HepG2 (cell line): ENCODE measurements around the gene CTCF. TPM values are rescaled to one million over a fixed set of nuclear protein-coding genes. Genes with fewer than 3 reads are reported as not detected.

ENCODE experiments used
- ATAC-seq: fragments of 200-7000 bp; cut with Tn5 transposase; 3 replicates; pipeline ENCODE4 v1.9.1; 2020; ENCODE audit warnings: mild to moderate bottlenecking, moderate library complexity
- BruUV-seq: library from RNA; stranded (reverse); fragments of 400-500 nt; replicated peaks from 2 replicates; lab custom pipeline; 2021; lab: Mats Ljungman, UMichigan
- CTCF ChIA-PET: fragments of 300-600 bp; formaldehyde crosslinking; extraction: SDS; loops from one replicate; lab custom pipeline; 2021; ENCODE audit warnings: low total read pairs, inconsistent platforms, low intra/inter-chr PET ratio; lab: Yijun Ruan, JAX
- POLR2A ChIA-PET: fragments of 350-600 bp; sonication (Branson Sonifier 250); formaldehyde crosslinking; loops from one replicate; lab custom pipeline; 2020; ENCODE audit warnings: antibody characterized with exemption, inconsistent platforms; lab: Yijun Ruan, JAX
- DNase-seq: peaks from one replicate; pipeline ENCODE4 v3.0.0-alpha.2; 2015; ENCODE audit warnings: low spot score
- FAIRE-seq: peaks from 3 replicates; lab custom pipeline; 2011; peaks lifted over from hg19 to GRCh38; lab: Jason Lieb, UNC
- H2AFZ ChIP-seq: one replicate; pipeline ENCODE4 v1.6.1; 2011; ENCODE audit warnings: low read length, inconsistent platforms
- H3K27ac ChIP-seq: fragments of 300-600 bp; 3 replicates; pipeline ENCODE4 v1.8.0; 2011; ENCODE audit warnings: mixed run types, mild to moderate bottlenecking, mixed read lengths, low read length, inconsistent platforms; ENCODE audit not compliant: insufficient read depth; ENCODE audit errors: extremely low read length
- H3K27me3 ChIP-seq, 2 experiments: fragments of 200-600 bp in 1 of 2; 2 replicates in 1 of 2; 3 replicates in 1 of 2; pipeline versions ENCODE4 v1.6.0 to v1.8.0; 2011; ENCODE audit warnings: low read length in 2 of 2, mild to moderate bottlenecking in 2 of 2, moderate library complexity in 2 of 2, inconsistent platforms in 1 of 2; ENCODE audit not compliant: insufficient read depth in 2 of 2, control insufficient read depth in 1 of 2
- H3K36me3 ChIP-seq, 2 experiments: fragments of 200-600 bp in 1 of 2; replicated peaks in 1 of 2; 2 replicates in 1 of 2; 3 replicates in 1 of 2; pipeline versions ENCODE4 v1.5.1 to v1.8.0; 2011; ENCODE audit warnings: low read length in 2 of 2, inconsistent platforms in 1 of 2; ENCODE audit not compliant: insufficient read depth in 2 of 2, control insufficient read depth in 1 of 2
- H3K4me1 ChIP-seq: 2 replicates; pipeline ENCODE4 v1.5.1; 2012; ENCODE audit warnings: low read length, inconsistent platforms; ENCODE audit not compliant: insufficient read depth
- H3K4me2 ChIP-seq: 2 replicates; pipeline ENCODE4 v1.6.0; 2011; ENCODE audit warnings: low read depth, low read length, inconsistent platforms
- H3K4me3 ChIP-seq, 3 experiments: fragments of 200-600 bp in 1 of 3; sonication (generic), shearing (Covaris generic) in 1 of 3; replicated peaks in 1 of 3; 2 replicates each; pipeline ENCODE4 v1.5.1; 2011 to 2016; ENCODE audit warnings: low read length in 3 of 3, inconsistent platforms in 2 of 3, low read depth in 2 of 3, mild to moderate bottlenecking in 2 of 3, control low read depth in 1 of 3, mixed read lengths in 1 of 3; ENCODE audit not compliant: insufficient read depth in 1 of 3
- H3K79me2 ChIP-seq: one replicate; pipeline ENCODE4 v1.6.1; 2011; ENCODE audit warnings: low read length, inconsistent platforms; ENCODE audit not compliant: insufficient read depth
- H3K9ac ChIP-seq: 2 replicates; pipeline ENCODE4 v1.6.0; 2011; ENCODE audit warnings: mild to moderate bottlenecking, low read depth, low read length, inconsistent platforms; ENCODE audit not compliant: insufficient read depth
- H3K9me3 ChIP-seq: 2 replicates; pipeline ENCODE4 v1.5.1; 2012; ENCODE audit warnings: mild to moderate bottlenecking, low read length
- H4K20me1 ChIP-seq: 2 replicates; pipeline ENCODE4 v1.6.0; 2011; ENCODE audit warnings: inconsistent platforms, mild to moderate bottlenecking, low read length, moderate library complexity; ENCODE audit not compliant: insufficient read depth
- FOSL1 ChIP-seq: sonication (generic); formaldehyde crosslinking; IDR thresholded peaks from 2 replicates; pipeline ENCODE4 v1.9.0; 2021; ENCODE audit warnings: missing genetic modification reagents, borderline replicate concordance
- HOXA5 ChIP-seq: sonication (generic); formaldehyde crosslinking; IDR thresholded peaks from 2 replicates; pipeline ENCODE4 v1.4.0; 2020; ENCODE audit warnings: missing genetic modification reagents
- LCORL ChIP-seq, 2 experiments: fragments of 450-650 bp in 1 of 2; sonication (generic) in 1 of 2; formaldehyde crosslinking in 1 of 2; IDR thresholded peaks; 2 replicates each; pipeline versions ENCODE4 v1.5.0 to v1.6.1; 2017 to 2020; ENCODE audit warnings: antibody characterized with exemption in 1 of 2, missing genetic modification reagents in 1 of 2
- MAFF ChIP-seq: IDR thresholded peaks from 2 replicates; pipeline ENCODE4 v1.6.1; 2011; ENCODE audit warnings: low read depth, low read length, improper control_type of control experiment
- MTF1 ChIP-seq: sonication (generic); formaldehyde crosslinking; IDR thresholded peaks from 2 replicates; pipeline ENCODE4 v1.5.0; 2020; ENCODE audit warnings: missing genetic modification reagents
- NFIB ChIP-seq: sonication (generic); formaldehyde crosslinking; IDR thresholded peaks from 2 replicates; pipeline ENCODE4 v1.9.0; 2021; ENCODE audit warnings: missing genetic modification reagents, mild to moderate bottlenecking, borderline replicate concordance
- NR2F6 ChIP-seq, 2 experiments: IDR thresholded peaks; 2 replicates each; pipeline ENCODE4 v1.6.1; 2016; ENCODE audit warnings: antibody characterized with exemption in 1 of 2, mild to moderate bottlenecking in 1 of 2
- SNAPC2 ChIP-seq: sonication (generic); formaldehyde crosslinking; IDR thresholded peaks from 2 replicates; pipeline ENCODE4 v1.8.1; 2022; ENCODE audit warnings: mild to moderate bottlenecking, missing genetic modification reagents
- SRSF4 ChIP-seq: fragments of 200-400 bp; formaldehyde crosslinking; IDR thresholded peaks from one replicate; pipeline ENCODE4 v1.6.1; 2018; ENCODE audit warnings: mild to moderate bottlenecking, low read depth, low read length, moderate library complexity; ENCODE audit not compliant: poor library complexity, severe bottlenecking
- ZFY ChIP-seq: sonication (generic); formaldehyde crosslinking; IDR thresholded peaks from 2 replicates; pipeline ENCODE4 v1.4.0; 2020; ENCODE audit warnings: missing genetic modification reagents
- ZNF678 ChIP-seq: sonication (generic); formaldehyde crosslinking; IDR thresholded peaks from 2 replicates; pipeline ENCODE4 v1.4.0; 2020; ENCODE audit warnings: mild to moderate bottlenecking, missing genetic modification reagents
- ZNF720 ChIP-seq: sonication (generic); formaldehyde crosslinking; IDR thresholded peaks from 2 replicates; pipeline ENCODE4 v1.4.0; 2020; ENCODE audit warnings: missing genetic modification reagents
- WGBS: methylation state at CpG from one replicate; pipeline ENCODE4 v1.1.6; 2017; ENCODE audit warnings: low lambda C conversion rate; 5-methylcytosine and 5-hydroxymethylcytosine counted together
- in situ Hi-C: cut with HindIII; loops from 2 replicates; pipeline ENCODE4 v1.10.0; 2017; ENCODE audit warnings: low pct_unique_long_range_greater_than_20kb; ENCODE audit not compliant: extremely low pct_ligation_motif_present
- intact Hi-C: fragments of 100-400 bp; cut with micrococcal nuclease; formaldehyde crosslinking; loops from one replicate; pipeline ENCODE4 v1.10.0; 2022; ENCODE audit not compliant: unreplicated experiment
- polyA plus RNA-seq, 8 experiments: library from polyadenylated mRNA; depleted of rRNA in 3 of 8; stranded (reverse) in 7 of 8; unstranded in 1 of 8; fragments of >200 nt; fragmentation: Illumina TruSeq in 4 of 8; extraction: Trizol in 4 of 8; gene quantifications; 2 replicates each; pipeline versions ENCODE4 v1.2.1 to v1.2.3, GENCODE V29; 2011 to 2016; ENCODE audit warnings: low read depth in 4 of 8, missing spikeins in 1 of 8, mixed read lengths in 1 of 8; ENCODE audit not compliant: insufficient read depth in 1 of 8
- total RNA-seq, 5 experiments: library from RNA; depleted of rRNA; stranded (reverse); fragments of >200 nt; fragmentation: Illumina TruSeq; extraction: Trizol; gene quantifications; 2 replicates each; pipeline ENCODE4 v1.2.3, GENCODE V29; 2016; ENCODE audit warnings: low read depth in 1 of 5
- TF ChIP-seq, protein P1 (sequence below): IDR thresholded peaks from 2 replicates; pipeline ENCODE4 v1.6.1; 2016; ENCODE audit warnings: missing genetic modification reagents, missing compliant biosample characterization
- TF ChIP-seq, protein P2 (sequence below): sonication (generic); formaldehyde crosslinking; IDR thresholded peaks from 2 replicates; pipeline ENCODE4 v1.5.0; 2020; ENCODE audit warnings: mild to moderate bottlenecking, missing genetic modification reagents
- TF ChIP-seq, protein P3 (sequence below): sonication (generic); formaldehyde crosslinking; IDR thresholded peaks from 2 replicates; pipeline ENCODE4 v1.4.0; 2020; ENCODE audit warnings: mild to moderate bottlenecking, missing genetic modification reagents, borderline replicate concordance

Gene CTCF
- total and polyA plus RNA-seq, 2 of the 13 experiments (the other 11 are each of a cell fraction or from before 2014, with no cell fraction given): 19.5 to 37.5 TPM

DNA sequence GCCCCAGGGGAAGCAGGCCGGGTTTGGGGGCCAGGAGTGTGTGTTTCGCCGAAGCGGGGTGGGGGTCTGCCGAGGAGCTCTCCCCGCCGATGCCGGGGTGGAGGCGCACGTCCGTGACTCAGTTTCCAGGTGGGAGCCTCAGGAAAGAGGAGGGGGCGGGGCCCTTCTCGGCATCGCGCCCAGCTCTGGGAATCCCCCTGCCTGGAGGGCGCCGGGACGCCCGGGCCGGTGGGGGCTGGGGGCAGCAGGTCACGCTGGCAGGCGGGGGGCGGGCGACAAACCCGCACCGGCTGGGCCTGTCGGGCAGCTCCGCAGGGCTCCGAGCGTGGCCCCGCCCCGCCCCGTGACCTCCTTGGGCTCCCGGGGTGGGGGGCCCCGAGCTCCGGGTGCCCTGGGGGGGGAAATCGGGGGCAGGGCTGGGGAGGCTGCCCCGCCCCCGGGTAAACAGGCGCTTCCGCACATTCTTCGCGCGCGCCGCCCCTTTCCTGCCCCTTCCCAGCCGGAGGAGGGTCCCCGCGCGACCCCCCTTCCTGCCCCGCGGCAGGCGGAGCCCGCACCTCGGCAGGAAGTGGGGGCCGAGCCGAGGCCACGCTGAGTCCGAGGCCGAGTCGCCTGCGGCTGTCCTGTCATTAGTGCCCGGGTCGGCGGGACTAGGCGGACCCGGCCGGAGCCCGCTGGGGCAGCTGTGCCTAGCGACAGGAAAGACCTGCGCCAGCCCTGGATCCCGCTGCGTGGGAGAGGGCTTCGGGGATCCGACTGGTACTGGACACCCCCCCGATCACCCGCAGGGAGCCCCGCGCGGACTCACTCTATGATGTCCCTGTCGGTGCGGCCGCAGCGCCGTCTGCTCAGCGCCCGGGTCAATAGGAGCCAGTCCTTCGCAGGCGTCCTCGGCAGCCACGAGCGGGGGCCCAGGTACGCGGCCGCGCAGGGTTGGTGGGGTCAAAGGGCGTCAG is 24.4 kb upstream of the CTCF start:
- peak; percentile 61 for ATAC-seq
- Histone ChIP-seq H3K4me3 (peak overlapping the region; percentile 59 to 76 (median 69)), H3K4me1 (peaks cover 24% of the 10 kb centered on the region), H3K4me2 (peak overlapping the region; percentile 87), H3K27me3 (no peaks in the 10 kb centered on the region), H3K79me2 (no peaks in the 10 kb centered on the region), H4K20me1 (peaks cover 20% of the 10 kb centered on the region; the same call in 1 of the 2 replicates), H3K27ac (no peak overlapping the region), H3K9ac (peak overlapping the region; percentile 53; the same call in 1 of the 2 replicates), H3K36me3 (peaks cover 9 to 28% of the 10 kb centered on the region in 2 experiments; a peak in 3 of 5 replicates), H3K9me3 (no peaks in the 10 kb centered on the region), H2AFZ (no peak overlapping the region)
- POLR2A ChIA-PET: interaction anchor here (1.2 to 2.0 kb wide), 4 partner anchors 9 to 122 kb away, joined by 3 to 18 read pairs (median 8); partner anchors contain the start of genes ACD, CTCF, PARD6A and RIPOR1
- BruUV-seq: no TSS peak
- no peak for DNase-seq
- intact Hi-C loops (no loop called here), in situ Hi-C loops (no loop called here)
- 44% methylated on average over 30 of the region's 97 CpGs for WGBS
- no peak for FAIRE-seq
- CTCF ChIA-PET: interaction anchor here (0.9 to 2.9 kb wide), 2 partner anchors 10 to 17 kb away, joined by 3 to 27 read pairs; partner anchors contain the start of gene RIPOR1
- no peak for TF ChIP-seq SNAPC2 (CRISPR knock-in tag)
- peak; percentile 67 for TF ChIP-seq ZFY
- TF ChIP-seq NFIB (CRISPR knock-in tag): no peak
- TF ChIP-seq, protein P1, sequence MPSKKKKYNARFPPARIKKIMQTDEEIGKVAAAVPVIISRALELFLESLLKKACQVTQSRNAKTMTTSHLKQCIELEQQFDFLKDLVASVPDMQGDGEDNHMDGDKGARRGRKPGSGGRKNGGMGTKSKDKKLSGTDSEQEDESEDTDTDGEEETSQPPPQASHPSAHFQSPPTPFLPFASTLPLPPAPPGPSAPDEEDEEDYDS (CRISPR knock-in tag): no peak
- TF ChIP-seq, protein P2, sequence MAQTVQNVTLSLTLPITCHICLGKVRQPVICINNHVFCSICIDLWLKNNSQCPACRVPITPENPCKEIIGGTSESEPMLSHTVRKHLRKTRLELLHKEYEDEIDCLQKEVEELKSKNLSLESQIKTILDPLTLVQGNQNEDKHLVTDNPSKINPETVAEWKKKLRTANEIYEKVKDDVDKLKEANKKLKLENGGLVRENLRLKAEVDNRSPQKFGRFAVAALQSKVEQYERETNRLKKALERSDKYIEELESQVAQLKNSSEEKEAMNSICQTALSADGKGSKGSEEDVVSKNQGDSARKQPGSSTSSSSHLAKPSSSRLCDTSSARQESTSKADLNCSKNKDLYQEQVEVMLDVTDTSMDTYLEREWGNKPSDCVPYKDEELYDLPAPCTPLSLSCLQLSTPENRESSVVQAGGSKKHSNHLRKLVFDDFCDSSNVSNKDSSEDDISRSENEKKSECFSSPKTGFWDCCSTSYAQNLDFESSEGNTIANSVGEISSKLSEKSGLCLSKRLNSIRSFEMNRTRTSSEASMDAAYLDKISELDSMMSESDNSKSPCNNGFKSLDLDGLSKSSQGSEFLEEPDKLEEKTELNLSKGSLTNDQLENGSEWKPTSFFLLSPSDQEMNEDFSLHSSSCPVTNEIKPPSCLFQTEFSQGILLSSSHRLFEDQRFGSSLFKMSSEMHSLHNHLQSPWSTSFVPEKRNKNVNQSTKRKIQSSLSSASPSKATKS (CRISPR knock-in tag): no peak
- peak; percentile 13; the same call in 1 of the 2 replicates for TF ChIP-seq FOSL1
- no peak for TF ChIP-seq MAFF
- TF ChIP-seq ZNF678 (CRISPR knock-in tag): no peak; the same call in 1 of the 2 replicates
- peak; percentile 79 for TF ChIP-seq HOXA5 (CRISPR knock-in tag)
- no peak for TF ChIP-seq ZNF720 (CRISPR knock-in tag)
- no peak for TF ChIP-seq NR2F6 (IDR thresholded peaks at IDR 0.05)
- peak; percentile 17; the same call in 1 of the 2 replicates for TF ChIP-seq NR2F6 (CRISPR knock-in tag; IDR thresholded peaks at IDR 0.05)
- TF ChIP-seq LCORL (IDR thresholded peaks at IDR 0.05): no peak
- no peak for TF ChIP-seq LCORL (CRISPR knock-in tag; IDR thresholded peaks at IDR 0.05)
- TF ChIP-seq, protein P3, sequence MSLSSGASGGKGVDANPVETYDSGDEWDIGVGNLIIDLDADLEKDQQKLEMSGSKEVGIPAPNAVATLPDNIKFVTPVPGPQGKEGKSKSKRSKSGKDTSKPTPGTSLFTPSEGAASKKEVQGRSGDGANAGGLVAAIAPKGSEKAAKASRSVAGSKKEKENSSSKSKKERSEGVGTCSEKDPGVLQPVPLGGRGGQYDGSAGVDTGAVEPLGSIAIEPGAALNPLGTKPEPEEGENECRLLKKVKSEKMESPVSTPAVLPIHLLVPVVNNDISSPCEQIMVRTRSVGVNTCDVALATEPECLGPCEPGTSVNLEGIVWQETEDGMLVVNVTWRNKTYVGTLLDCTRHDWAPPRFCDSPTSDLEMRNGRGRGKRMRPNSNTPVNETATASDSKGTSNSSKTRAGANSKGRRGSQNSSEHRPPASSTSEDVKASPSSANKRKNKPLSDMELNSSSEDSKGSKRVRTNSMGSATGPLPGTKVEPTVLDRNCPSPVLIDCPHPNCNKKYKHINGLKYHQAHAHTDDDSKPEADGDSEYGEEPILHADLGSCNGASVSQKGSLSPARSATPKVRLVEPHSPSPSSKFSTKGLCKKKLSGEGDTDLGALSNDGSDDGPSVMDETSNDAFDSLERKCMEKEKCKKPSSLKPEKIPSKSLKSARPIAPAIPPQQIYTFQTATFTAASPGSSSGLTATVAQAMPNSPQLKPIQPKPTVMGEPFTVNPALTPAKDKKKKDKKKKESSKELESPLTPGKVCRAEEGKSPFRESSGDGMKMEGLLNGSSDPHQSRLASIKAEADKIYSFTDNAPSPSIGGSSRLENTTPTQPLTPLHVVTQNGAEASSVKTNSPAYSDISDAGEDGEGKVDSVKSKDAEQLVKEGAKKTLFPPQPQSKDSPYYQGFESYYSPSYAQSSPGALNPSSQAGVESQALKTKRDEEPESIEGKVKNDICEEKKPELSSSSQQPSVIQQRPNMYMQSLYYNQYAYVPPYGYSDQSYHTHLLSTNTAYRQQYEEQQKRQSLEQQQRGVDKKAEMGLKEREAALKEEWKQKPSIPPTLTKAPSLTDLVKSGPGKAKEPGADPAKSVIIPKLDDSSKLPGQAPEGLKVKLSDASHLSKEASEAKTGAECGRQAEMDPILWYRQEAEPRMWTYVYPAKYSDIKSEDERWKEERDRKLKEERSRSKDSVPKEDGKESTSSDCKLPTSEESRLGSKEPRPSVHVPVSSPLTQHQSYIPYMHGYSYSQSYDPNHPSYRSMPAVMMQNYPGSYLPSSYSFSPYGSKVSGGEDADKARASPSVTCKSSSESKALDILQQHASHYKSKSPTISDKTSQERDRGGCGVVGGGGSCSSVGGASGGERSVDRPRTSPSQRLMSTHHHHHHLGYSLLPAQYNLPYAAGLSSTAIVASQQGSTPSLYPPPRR (CRISPR knock-in tag): peak; percentile 46; the same call in 1 of the 2 replicates
- no peak for TF ChIP-seq SRSF4
- no peak for TF ChIP-seq MTF1 (CRISPR knock-in tag)
